Calu3 (cell line): ENCODE measurements around the gene SRR. TPM values are rescaled to one million over a fixed set of nuclear protein-coding genes. Genes with fewer than 3 reads are reported as not detected.
A peak's percentile ranks its signal among the peaks of the same experiment; 100 is the strongest.

Experiments
- BruUV-seq: library from RNA; stranded (reverse); fragments of 400-500 nt; replicated peaks from 2 replicates; lab custom pipeline; 2021; lab: Mats Ljungman, UMichigan
- CTCF ChIA-PET: fragments of 300-600 bp; sonication (Branson Sonifier 250); formaldehyde crosslinking; loops from one replicate; lab custom pipeline; 2022; ENCODE audit warnings: antibody characterized with exemption; lab: Charles Lee
- DNase-seq: peaks from one replicate; pipeline ENCODE4 v3.0.0; 2022
- H3K27ac Mint-ChIP-seq: one replicate; pipeline ENCODE4 v1.8.0; 2022; ENCODE audit warnings: mixed read lengths; ENCODE audit not compliant: unreplicated experiment
- H3K27me3 Mint-ChIP-seq: one replicate; pipeline ENCODE4 v1.8.0; 2022; ENCODE audit warnings: mixed read lengths; ENCODE audit not compliant: unreplicated experiment
- H3K36me3 Mint-ChIP-seq: one replicate; pipeline ENCODE4 v1.8.0; 2022; ENCODE audit warnings: mild to moderate bottlenecking, moderate library complexity, mixed read lengths; ENCODE audit not compliant: insufficient read depth, unreplicated experiment
- H3K4me1 Mint-ChIP-seq: one replicate; pipeline ENCODE4 v1.8.0; 2022; ENCODE audit warnings: mild to moderate bottlenecking, low read depth, mixed read lengths; ENCODE audit not compliant: unreplicated experiment
- H3K4me3 Mint-ChIP-seq: one replicate; pipeline ENCODE4 v1.8.0; 2022; ENCODE audit warnings: mild to moderate bottlenecking, low read depth, moderate library complexity, mixed read lengths; ENCODE audit not compliant: unreplicated experiment
- H3K9me3 Mint-ChIP-seq: one replicate; pipeline ENCODE4 v1.8.0; 2022; ENCODE audit warnings: low read depth, mixed read lengths; ENCODE audit not compliant: unreplicated experiment
- intact Hi-C: fragments of 100-400 bp; cut with micrococcal nuclease; formaldehyde crosslinking; loops from one replicate; pipeline ENCODE4 v1.10.0; 2022; ENCODE audit not compliant: unreplicated experiment
- total RNA-seq: library from RNA; stranded (reverse); gene quantifications from 2 replicates; pipeline ENCODE4 v1.2.3, GENCODE V29; 2022
- TF ChIP-seq, protein P1 (sequence below): fragments of 200-600 bp; IDR thresholded peaks from one replicate; pipeline ENCODE4 v1.8.0; 2022; ENCODE audit warnings: antibody characterized with exemption; ENCODE audit not compliant: unreplicated experiment

SRR gene
- total RNA-seq, 1 experiment from 2014 or later: 6.4 TPM

DNA sequence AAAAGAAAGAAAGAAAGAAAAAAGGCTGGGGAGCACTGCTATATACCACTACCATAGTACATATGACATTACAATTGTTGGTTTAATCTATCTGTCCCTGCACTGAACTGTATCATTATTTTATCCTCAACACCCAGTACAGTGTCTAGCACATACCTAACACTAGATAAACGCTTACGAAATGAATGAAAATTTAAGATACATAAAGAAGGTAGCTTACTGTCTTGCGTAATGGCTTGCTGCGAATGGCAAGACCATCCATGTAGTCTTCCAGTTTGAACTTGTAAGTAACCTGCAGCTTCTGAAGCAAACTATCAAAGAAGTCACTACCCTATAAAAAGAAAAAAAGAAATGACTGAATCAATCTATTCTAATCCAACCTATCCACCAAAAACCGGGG lies 6.7 kb upstream of the SRR start:
- Mint-ChIP-seq H3K4me1 (peaks cover 12% of the 10 kb centered on the region), H3K36me3 (peaks cover 5% of the 10 kb centered on the region), H3K4me3 (no peak overlapping the region), H3K27ac (no peak overlapping the region), H3K27me3 (no peaks in the 10 kb centered on the region), H3K9me3 (no peaks in the 10 kb centered on the region)
- TF ChIP-seq, protein P1, sequence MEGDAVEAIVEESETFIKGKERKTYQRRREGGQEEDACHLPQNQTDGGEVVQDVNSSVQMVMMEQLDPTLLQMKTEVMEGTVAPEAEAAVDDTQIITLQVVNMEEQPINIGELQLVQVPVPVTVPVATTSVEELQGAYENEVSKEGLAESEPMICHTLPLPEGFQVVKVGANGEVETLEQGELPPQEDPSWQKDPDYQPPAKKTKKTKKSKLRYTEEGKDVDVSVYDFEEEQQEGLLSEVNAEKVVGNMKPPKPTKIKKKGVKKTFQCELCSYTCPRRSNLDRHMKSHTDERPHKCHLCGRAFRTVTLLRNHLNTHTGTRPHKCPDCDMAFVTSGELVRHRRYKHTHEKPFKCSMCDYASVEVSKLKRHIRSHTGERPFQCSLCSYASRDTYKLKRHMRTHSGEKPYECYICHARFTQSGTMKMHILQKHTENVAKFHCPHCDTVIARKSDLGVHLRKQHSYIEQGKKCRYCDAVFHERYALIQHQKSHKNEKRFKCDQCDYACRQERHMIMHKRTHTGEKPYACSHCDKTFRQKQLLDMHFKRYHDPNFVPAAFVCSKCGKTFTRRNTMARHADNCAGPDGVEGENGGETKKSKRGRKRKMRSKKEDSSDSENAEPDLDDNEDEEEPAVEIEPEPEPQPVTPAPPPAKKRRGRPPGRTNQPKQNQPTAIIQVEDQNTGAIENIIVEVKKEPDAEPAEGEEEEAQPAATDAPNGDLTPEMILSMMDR: no peak
- intact Hi-C loops: no loop called here
- DNase-seq: no peak
- CTCF ChIA-PET: no interaction called here
- no TSS peak for BruUV-seq

DNA sequence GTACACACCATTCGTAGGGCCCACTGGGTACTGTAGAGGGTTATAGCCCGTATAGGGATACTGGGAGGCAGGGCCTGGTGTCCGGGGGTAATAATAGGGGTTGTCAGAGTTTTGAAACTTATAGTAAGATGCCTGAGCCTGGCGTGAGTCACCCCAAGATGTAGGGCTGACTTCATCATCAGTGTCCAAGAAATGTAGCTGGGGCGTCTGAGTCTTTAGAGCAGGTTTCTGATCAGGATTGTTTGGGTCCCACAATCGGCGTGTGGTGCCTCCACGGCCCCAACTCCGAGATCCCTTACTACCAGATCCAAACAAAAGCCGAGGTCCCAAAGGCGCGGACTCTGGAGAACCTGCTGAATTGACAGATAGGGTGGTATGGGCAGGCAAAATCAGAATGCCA lies 4.6 kb upstream of the SRR start:
- no TSS peak for BruUV-seq
- Mint-ChIP-seq H3K27me3 (no peaks in the 10 kb centered on the region), H3K4me3 (no peak overlapping the region), H3K4me1 (peaks cover 12% of the 10 kb centered on the region), H3K27ac (no peak overlapping the region), H3K36me3 (peaks cover 19% of the 10 kb centered on the region), H3K9me3 (no peaks in the 10 kb centered on the region)
- TF ChIP-seq, protein P1: no peak
- intact Hi-C loops: no loop called here
- no peak for DNase-seq
- CTCF ChIA-PET: no interaction called here

DNA sequence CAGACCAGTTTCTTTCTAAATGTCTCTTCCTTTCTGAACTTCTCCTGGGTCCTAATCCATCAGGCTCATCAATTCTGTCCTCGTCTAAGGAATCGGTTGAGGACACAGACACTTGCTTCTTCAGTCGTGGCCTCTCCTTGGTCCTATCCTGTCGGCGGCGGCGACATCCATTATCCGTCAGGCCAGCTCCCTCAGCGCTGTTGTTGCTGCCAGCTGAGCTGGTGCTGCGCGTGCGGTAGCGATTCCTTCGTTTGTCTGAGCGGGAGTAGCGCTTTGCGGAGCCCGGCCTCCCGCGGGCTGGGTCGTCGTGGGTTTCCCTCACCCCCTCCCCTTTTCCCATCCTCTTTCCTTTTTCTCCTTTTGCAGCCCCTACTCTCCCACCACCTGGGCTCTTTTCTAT lies 4.0 kb upstream of the SRR start:
- Mint-ChIP-seq H3K36me3 (peaks cover 20% of the 10 kb centered on the region), H3K27me3 (no peaks in the 10 kb centered on the region), H3K4me1 (peaks cover 15% of the 10 kb centered on the region), H3K4me3 (no peak overlapping the region), H3K9me3 (no peaks in the 10 kb centered on the region), H3K27ac (no peak overlapping the region)
- intact Hi-C loops: no loop called here
- TF ChIP-seq, protein P1: no peak
- CTCF ChIA-PET: no interaction called here
- BruUV-seq: no TSS peak
- no peak for DNase-seq

DNA sequence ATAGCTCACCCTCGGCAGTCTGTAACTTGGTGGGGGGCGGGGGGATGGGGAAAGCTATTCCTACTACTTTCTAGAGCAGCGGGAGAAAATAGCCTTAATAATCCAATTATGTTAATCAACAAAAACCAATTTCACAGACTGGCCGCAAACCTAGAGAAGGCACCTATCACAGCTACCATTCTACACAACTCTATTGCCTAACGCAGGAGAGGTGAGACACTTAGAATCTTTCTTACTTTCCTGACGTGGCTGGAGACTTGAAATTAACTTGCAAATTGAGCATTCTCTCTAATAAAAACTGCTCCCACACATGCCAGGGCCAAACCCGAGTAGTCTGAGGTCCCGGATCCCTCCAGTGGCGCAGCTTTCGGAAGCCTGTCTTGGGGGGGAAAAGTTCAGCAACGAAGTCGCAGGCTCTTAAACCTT lies 959 bp upstream of the SRR start:
- H3K36me3 Mint-ChIP-seq: peaks cover 26% of the 10 kb centered on the region
- TSS peak; percentile 47 for BruUV-seq
- intact Hi-C loops: no loop called here
- H3K9me3 Mint-ChIP-seq: no peaks in the 10 kb centered on the region
- peak overlapping the region; percentile 79 for H3K4me3 Mint-ChIP-seq
- DNase-seq: no peak
- peaks cover 14% of the 10 kb centered on the region for H3K4me1 Mint-ChIP-seq
- H3K27me3 Mint-ChIP-seq: no peaks in the 10 kb centered on the region
- no peak overlapping the region for H3K27ac Mint-ChIP-seq
- TF ChIP-seq, protein P1: no peak
- CTCF ChIA-PET: interaction anchor here (0.9 to 1.4 kb wide), 2 partner anchors 50 to 58 kb away, joined by 3 read pairs; no protein-coding TSS in a partner anchor
